ENCODE results near the gene CEP85L.
A peak's percentile ranks its signal among the peaks of the same experiment; 100 is the strongest.

The CEP85L gene

GRCh38 chr6:118677193-118677592 is 25.8 kb upstream of the CEP85L start:
- TF ChIP-seq MAX (IDR thresholded peaks at IDR 0.05; ENCODE audit: low read depth, low read length) (no peak), CTCF (IDR thresholded peaks at IDR 0.05; ENCODE audit: low read depth, low read length) (no peak), POLR2A (IDR thresholded peaks at IDR 0.05; ENCODE audit: extremely low read depth, insufficient read length) (no peak)
- peak; percentile 31 for DNase-seq (ENCODE audit: low read depth)
- no peak overlapping the region for H3K4me3 ChIP-seq (ENCODE audit: low read depth, low read length)

GRCh38 chr6:118675225-118675624 is 23.8 kb upstream of the CEP85L start:
- DNase-seq (ENCODE audit: low read depth): no peak
- TF ChIP-seq MAX (IDR thresholded peaks at IDR 0.05; ENCODE audit: low read depth, low read length) (no peak), MYC (IDR thresholded peaks at IDR 0.05; ENCODE audit: low read depth, low read length) (no peak), CTCF (IDR thresholded peaks at IDR 0.05; ENCODE audit: low read depth, low read length) (no peak), POLR2A (IDR thresholded peaks at IDR 0.05; ENCODE audit: extremely low read depth, insufficient read length) (no peak)
- H3K4me3 ChIP-seq (ENCODE audit: low read depth, low read length): no peak overlapping the region

GRCh38 chr6:118674772-118675171 is 23.4 kb upstream of the CEP85L start:
- DNase-seq (ENCODE audit: low read depth): no peak
- no peak overlapping the region for H3K4me3 ChIP-seq (ENCODE audit: low read depth, low read length)
- TF ChIP-seq MYC (IDR thresholded peaks at IDR 0.05; ENCODE audit: low read depth, low read length) (no peak), CTCF (IDR thresholded peaks at IDR 0.05; ENCODE audit: low read depth, low read length) (no peak), POLR2A (IDR thresholded peaks at IDR 0.05; ENCODE audit: extremely low read depth, insufficient read length) (no peak), MAX (IDR thresholded peaks at IDR 0.05; ENCODE audit: low read depth, low read length) (no peak)

- DNase-seq (ENCODE audit: low read depth): no peak
- no peak overlapping the region for H3K4me3 ChIP-seq (ENCODE audit: low read depth, low read length)
- TF ChIP-seq CTCF (IDR thresholded peaks at IDR 0.05; ENCODE audit: low read depth, low read length): no peak
- no peak for TF ChIP-seq MYC (IDR thresholded peaks at IDR 0.05; ENCODE audit: low read depth, low read length)
- TF ChIP-seq POLR2A (IDR thresholded peaks at IDR 0.05; ENCODE audit: extremely low read depth, insufficient read length): no peak
- no peak for TF ChIP-seq MAX (IDR thresholded peaks at IDR 0.05; ENCODE audit: low read depth, low read length)
These were observed 21.3 kb upstream of the CEP85L start for GRCh38 chr6:118672678-118673077.

- no peak overlapping the region for H3K4me3 ChIP-seq (ENCODE audit: low read depth, low read length)
- no peak for DNase-seq (ENCODE audit: low read depth)
- TF ChIP-seq MAX (IDR thresholded peaks at IDR 0.05; ENCODE audit: low read depth, low read length) (no peak), MYC (IDR thresholded peaks at IDR 0.05; ENCODE audit: low read depth, low read length) (no peak), POLR2A (IDR thresholded peaks at IDR 0.05; ENCODE audit: extremely low read depth, insufficient read length) (no peak), CTCF (IDR thresholded peaks at IDR 0.05; ENCODE audit: low read depth, low read length) (no peak)
These were observed 18.2 kb upstream of the CEP85L start for GRCh38 chr6:118669561-118669960.
